Spleen (tissue), 11 donors: ENCODE results near the gene CYGB. TPM values are rescaled to one million over a fixed set of nuclear protein-coding genes. Genes with fewer than 3 reads are reported as not detected.
"Not testable (repeated sequence)": the region's sequence is repeated elsewhere in the genome, so short reads cannot be mapped to it uniquely, and the experiment has no call there.

ENCODE experiments used
- DNase-seq: peaks from one replicate; pipeline ENCODE4 v3.0.0-alpha.2; 2020
- H3K27ac ChIP-seq, 8 donors: fragments of 200-600 bp; sonication (generic) in 7 of 8; 1 replicate in 4 of 8; 2 replicates in 4 of 8; pipeline versions ENCODE4 v1.5.0 to v1.8.0; 2016 to 2021; ENCODE audit warnings: inconsistent platforms in 4 of 8, mild to moderate bottlenecking in 4 of 8, moderate library complexity in 1 of 8
- H3K27me3 ChIP-seq, 7 donors: fragments of 200-600 bp; sonication (generic) in 6 of 7; replicated peaks in 1 of 7; 1 replicate in 4 of 7; 2 replicates in 3 of 7; pipeline versions ENCODE4 v1.5.0 to v1.8.0; 2016 to 2021; ENCODE audit warnings: inconsistent platforms in 3 of 7, mild to moderate bottlenecking in 1 of 7
- H3K36me3 ChIP-seq, 6 donors: fragments of 200-600 bp; sonication (generic) in 5 of 6; 1 replicate in 4 of 6; 2 replicates in 2 of 6; pipeline versions ENCODE4 v1.5.0 to v1.8.0; 2016 to 2021; ENCODE audit warnings: inconsistent platforms in 2 of 6
- H3K4me1 ChIP-seq, 6 donors: fragments of 200-600 bp; sonication (generic) in 5 of 6; 1 replicate in 3 of 6; 2 replicates in 3 of 6; pipeline versions ENCODE4 v1.5.0 to v1.8.0; 2016 to 2021; ENCODE audit warnings: inconsistent platforms in 3 of 6
- H3K4me3 ChIP-seq, 8 donors: fragments of 200-600 bp; sonication (generic) in 7 of 8; 1 replicate in 4 of 8; 2 replicates in 4 of 8; pipeline versions ENCODE4 v1.5.0 to v1.8.0; 2016 to 2021; ENCODE audit warnings: inconsistent platforms in 4 of 8, mild to moderate bottlenecking in 4 of 8, moderate library complexity in 2 of 8
- H3K9me3 ChIP-seq, 8 donors: fragments of 200-600 bp; sonication (generic) in 7 of 8; 1 replicate in 4 of 8; 2 replicates in 4 of 8; pipeline versions ENCODE4 v1.5.0 to v1.8.0; 2016 to 2021; ENCODE audit warnings: inconsistent platforms in 4 of 8
- CTCF ChIP-seq, 11 experiments: fragments of 200-600 bp in 7 of 11; fragments of 450-650 bp in 4 of 11; sonication (generic) in 4 of 11; IDR thresholded peaks in 8 of 11; conservative IDR thresholded peaks in 3 of 11; 1 replicate in 7 of 11; 2 replicates in 4 of 11; pipeline versions ENCODE4 v1.4.0 to v1.8.0; 2016 to 2021; ENCODE audit warnings: antibody characterized with exemption in 11 of 11, inconsistent platforms in 4 of 11, mild to moderate bottlenecking in 1 of 11
- POLR2A ChIP-seq, 3 donors: fragments of 450-650 bp; IDR thresholded peaks; one replicate each; pipeline ENCODE4 v1.5.1; 2017; ENCODE audit warnings: antibody characterized with exemption in 3 of 3, mild to moderate bottlenecking in 1 of 3
- POLR2AphosphoS5 ChIP-seq, 3 donors: sonication (generic); formaldehyde crosslinking; IDR thresholded peaks; one replicate each; pipeline ENCODE4 v1.5.1; 2017; ENCODE audit warnings: antibody characterized with exemption in 3 of 3
- WGBS, 5 donors: extraction: QIAGEN DNeasy Blood & Tissue Kit in 3 of 5; methylation state at CpG; one replicate each; pipeline versions ENCODE4 v1.1.5 to v1.1.7; 2013 to 2018; 5-methylcytosine and 5-hydroxymethylcytosine counted together
- intact Hi-C: fragments of 100-400 bp; cut with DNase I; formaldehyde crosslinking; loops from one replicate; pipeline ENCODE4 v1.15.0; 2023; ENCODE audit warnings: low total_unique reads
- polyA plus RNA-seq, 3 donors: library from polyadenylated mRNA; stranded (reverse); fragments of 200-250 nt; gene quantifications; one replicate each; pipeline ENCODE4 v1.2.1, GENCODE V29; 2013
- total RNA-seq, 7 donors: library from RNA; depleted of rRNA in 3 of 7; stranded (reverse); fragments of >200 nt in 3 of 7; fragmentation: NEBNext Ultra II Directional in 4 of 7; extraction: Animal tissue kit (Norgen Biotek cat#: 25700) in 4 of 7; gene quantifications; one replicate each; pipeline versions ENCODE4 v1.1.0 to v1.2.1, GENCODE V29; 2016 to 2021
- donor health status: healthy with polysubstance abuse.
- donor health status: DM: no; HTN: no; CAD: no; lungs with moderate emphysema.
- donor health status: DM: no; HTN: no; CAD: no.
- donor health status: Bipolar disorder and iron deficiency.
- donor health status: healthy.
- donor health status: DM: no; HTN: no; CAD: no.
- donor health status: DM: yes; HTN: yes; CAD: no.

The CYGB gene
- total and polyA plus RNA-seq, 10 donors, result 3.5 to 21.0 (median 7.7) TPM

- DNase-seq, result no peak
- Histone ChIP-seq H3K27me3 (no peaks in the 10 kb centered on the region), H3K27ac (peak overlapping the region in 5 of 8 donors; percentile 26 to 75 (median 69)), H3K4me1 (peaks cover 4 to 65% (median 30%) of the 10 kb centered on the region in 6 donors), H3K36me3 (peaks cover 0 to 52% (median 28%) of the 10 kb centered on the region in 6 donors), H3K4me3 (no peak overlapping the region), H3K9me3 (no peaks in the 10 kb centered on the region)
- intact Hi-C loops, result no loop called here
- TF ChIP-seq POLR2A (IDR thresholded peaks at IDR 0.05), result no peak
- no peak for TF ChIP-seq CTCF (IDR thresholded peaks at IDR 0.05 in 8 of 11, conservative IDR thresholded peaks at IDR 0.05 in 3 of 11)
- TF ChIP-seq POLR2AphosphoS5 (IDR thresholded peaks at IDR 0.05), result peak in 1 of 3 donors; percentile 35
- WGBS, 5 donors, result 83 to 88% (median 85%) methylated on average over 5 of the region's 5 CpGs
Measured at GRCh38 chr17:76566988-76567431, 29.5 kb upstream of the CYGB start.

- 57 to 93% (median 91%) methylated on average over 3 of the region's 3 CpGs for WGBS, 5 donors
- TF ChIP-seq CTCF (IDR thresholded peaks at IDR 0.05 in 8 of 11, conservative IDR thresholded peaks at IDR 0.05 in 3 of 11), result no peak
- no peak for TF ChIP-seq POLR2A (IDR thresholded peaks at IDR 0.05)
- TF ChIP-seq POLR2AphosphoS5 (IDR thresholded peaks at IDR 0.05), result no peak
- Histone ChIP-seq H3K27ac (peak overlapping the region in 2 of 8 donors; percentile 70 to 75), H3K27me3 (no peaks in the 10 kb centered on the region), H3K36me3 (peaks cover 0 to 56% (median 32%) of the 10 kb centered on the region in 6 donors), H3K4me1 (peaks cover 5 to 69% (median 35%) of the 10 kb centered on the region in 6 donors), H3K9me3 (no peaks in the 10 kb centered on the region), H3K4me3 (no peak overlapping the region)
- intact Hi-C loops, result no loop called here
- DNase-seq, result no peak
Measured at GRCh38 chr17:76566613-76566943, 29.1 kb upstream of the CYGB start.

GRCh38 chr17:76565728-76566612 is 28.5 kb upstream of the CYGB start:
- Histone ChIP-seq H3K9me3 (no peaks in the 10 kb centered on the region), H3K27me3 (no peaks in the 10 kb centered on the region), H3K27ac (no peak overlapping the region), H3K36me3 (peaks cover 0 to 63% (median 32%) of the 10 kb centered on the region in 6 donors), H3K4me3 (no peak overlapping the region), H3K4me1 (peaks cover 11 to 75% (median 41%) of the 10 kb centered on the region in 6 donors)
- DNase-seq, result no peak
- WGBS, 5 donors, result 91 to 94% (median 93%) methylated on average over 14 of the region's 14 CpGs
- intact Hi-C loops, result no loop called here
- no peak for TF ChIP-seq CTCF (IDR thresholded peaks at IDR 0.05 in 8 of 11, conservative IDR thresholded peaks at IDR 0.05 in 3 of 11)
- no peak for TF ChIP-seq POLR2AphosphoS5 (IDR thresholded peaks at IDR 0.05)
- TF ChIP-seq POLR2A (IDR thresholded peaks at IDR 0.05), result no peak

DNA sequence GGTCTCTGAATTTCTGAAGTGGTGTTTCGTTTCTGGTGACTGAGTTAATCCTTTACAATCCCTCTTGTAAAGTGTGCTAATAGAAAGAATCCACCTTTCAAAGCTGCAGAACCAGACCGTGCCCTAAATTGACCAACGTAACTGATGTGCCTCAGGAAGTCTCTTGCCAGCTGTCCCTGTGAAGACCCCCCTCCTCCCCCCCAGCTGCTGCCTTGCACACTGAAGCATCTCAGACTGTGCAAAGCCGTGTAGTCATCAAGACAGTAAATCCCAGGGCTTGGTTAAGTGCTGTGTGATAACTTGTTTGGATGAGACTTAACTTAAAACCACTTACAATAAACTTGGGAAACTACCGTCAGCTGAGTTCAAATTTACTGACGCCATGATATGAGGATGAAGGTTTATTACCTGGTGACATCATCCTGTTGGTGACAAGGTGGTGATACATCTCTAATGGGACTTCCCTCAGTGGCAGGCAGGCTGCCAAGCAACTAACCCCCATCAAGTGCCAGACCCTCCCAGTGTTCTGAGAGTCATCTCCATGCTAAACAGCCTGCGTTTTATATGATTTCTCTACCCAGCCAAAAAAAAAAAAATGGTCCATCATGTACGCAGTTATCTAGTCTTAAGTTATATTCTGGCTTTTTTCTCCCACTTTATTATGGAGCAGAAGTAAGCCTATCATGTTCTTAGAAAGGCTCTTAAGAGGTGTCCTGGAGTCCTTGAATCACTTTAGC is 27.6 kb upstream of the CYGB start:
- intact Hi-C loops, H3K27ac ChIP-seq, DNase-seq, H3K9me3 ChIP-seq, H3K4me3 ChIP-seq, H3K27me3 ChIP-seq: not testable (repeated sequence)
- peaks cover 0 to 69% (median 32%) of the 10 kb centered on the region in 6 donors for H3K36me3 ChIP-seq
- 75 to 92% (median 81%) methylated on average over 5 to 8 of the region's 8 CpGs for WGBS, 5 donors
- H3K4me1 ChIP-seq, result peaks cover 18 to 78% (median 48%) of the 10 kb centered on the region in 6 donors

DNA sequence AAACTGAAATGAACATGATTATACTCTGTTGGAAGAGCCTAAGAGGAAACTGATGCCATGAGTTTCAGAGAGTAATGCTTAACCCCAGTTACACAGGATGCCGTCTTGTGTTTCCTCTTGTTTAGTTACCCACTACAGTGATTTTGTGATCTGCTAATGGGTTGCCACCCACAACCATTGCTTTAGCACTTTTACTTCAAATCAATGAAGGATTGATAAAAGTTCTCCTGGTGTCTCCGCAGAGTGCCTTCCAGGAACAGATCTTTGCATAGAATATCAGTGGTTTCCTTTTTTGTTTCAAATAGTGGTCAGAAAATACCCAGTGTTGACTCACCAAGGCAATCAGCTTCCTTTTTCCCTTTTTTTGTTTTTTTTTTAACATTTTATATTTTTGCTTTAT is 25.9 kb upstream of the CYGB start:
- H3K4me1 ChIP-seq, result peaks cover 32 to 78% (median 58%) of the 10 kb centered on the region in 6 donors
- H3K9me3 ChIP-seq, H3K27me3 ChIP-seq, DNase-seq, intact Hi-C loops, H3K4me3 ChIP-seq: not testable (repeated sequence)
- H3K27ac ChIP-seq, result peak overlapping the region in 4 of 8 donors; percentile 15 to 97 (median 40)
- 23 to 50% (median 47%) methylated on average over 2 of the region's 2 CpGs for WGBS, 5 donors
- peaks cover 0 to 79% (median 32%) of the 10 kb centered on the region in 6 donors for H3K36me3 ChIP-seq
